GM21717 (cell line): ENCODE results near the gene COL25A1.
"Not testable (repeated sequence)": the region's sequence is repeated elsewhere in the genome, so short reads cannot be mapped to it uniquely, and the experiment has no call there.

Source experiments
- ATAC-seq: cut with Tn5 transposase; IDR thresholded peaks from one replicate; pipeline ENCODE4 v1.9.1; 2021; ENCODE audit warnings: mild to moderate bottlenecking, moderate library complexity; ENCODE audit not compliant: unreplicated experiment

Gene COL25A1

GRCh38 chr4:109134268-109134667 lies 168.2 kb downstream of the COL25A1 start:
- no peak for ATAC-seq

GRCh38 chr4:109131559-109131958 lies 170.9 kb downstream of the COL25A1 start:
- no peak for ATAC-seq

- ATAC-seq = no peak
Observed at GRCh38 chr4:109128589-109128988, 173.9 kb downstream of the COL25A1 start.

DNA sequence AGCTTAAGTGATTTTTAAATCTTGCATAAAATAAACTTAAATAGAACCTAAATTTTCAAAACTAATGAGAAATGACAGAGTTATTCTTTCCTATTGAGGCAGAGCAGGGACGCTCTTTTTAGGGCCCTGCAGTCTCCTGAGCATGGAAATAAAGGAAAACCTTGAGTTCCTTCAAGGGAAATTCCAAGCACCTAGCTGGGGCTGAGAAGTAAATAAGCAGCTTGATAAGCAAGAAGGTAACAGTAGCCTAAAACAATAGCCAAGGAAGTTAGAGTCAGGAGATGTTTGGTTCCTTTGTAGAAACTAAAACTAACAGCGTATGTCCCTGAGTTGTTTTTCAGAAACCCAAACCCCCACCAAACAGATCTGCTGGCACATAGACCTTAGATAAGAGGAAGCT lies 174.6 kb downstream of the COL25A1 start:
- no peak for ATAC-seq

DNA sequence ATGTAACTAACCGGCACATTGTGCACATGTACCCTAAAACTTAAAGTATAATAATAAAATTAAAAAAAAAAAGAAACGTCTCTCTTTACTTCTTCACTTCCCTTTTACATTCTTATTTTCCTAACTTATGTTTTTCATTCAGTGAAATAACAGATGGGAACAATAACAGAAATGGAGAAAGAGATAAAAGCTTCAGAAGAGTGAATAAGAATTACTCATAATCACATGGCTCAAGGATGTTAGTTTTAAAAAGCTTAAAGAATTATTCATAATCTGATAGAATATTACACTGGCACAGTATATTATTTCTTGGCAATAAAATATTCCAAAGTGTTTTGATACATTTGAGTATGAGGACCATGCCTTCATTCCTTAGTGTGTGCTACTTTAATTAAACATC lies 175.6 kb downstream of the COL25A1 start:
- ATAC-seq = no peak

- ATAC-seq = no peak
Observed at GRCh38 chr4:109125084-109125483, 177.4 kb downstream of the COL25A1 start.

DNA sequence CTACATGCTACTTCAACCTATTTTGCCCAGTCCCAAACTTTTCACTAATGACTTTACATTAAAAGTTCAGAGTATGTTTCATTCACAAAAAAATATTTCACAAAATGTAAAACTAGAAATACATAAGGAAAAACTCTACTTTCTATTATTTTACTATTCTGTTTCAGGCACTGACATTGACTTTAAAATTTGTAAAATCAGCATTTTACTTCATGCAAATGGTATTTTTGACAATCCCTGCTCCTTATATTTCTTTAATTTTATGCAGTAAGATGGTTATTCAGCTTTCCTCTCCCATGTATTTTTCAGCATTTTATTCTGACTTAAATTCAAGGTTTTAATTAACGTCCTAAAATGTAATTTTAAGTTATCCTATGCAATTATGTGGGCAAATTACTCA lies 178.5 kb downstream of the COL25A1 start:
- ATAC-seq = no peak

- no peak for ATAC-seq
Observed at GRCh38 chr4:109121561-109121960, 180.9 kb downstream of the COL25A1 start.

DNA sequence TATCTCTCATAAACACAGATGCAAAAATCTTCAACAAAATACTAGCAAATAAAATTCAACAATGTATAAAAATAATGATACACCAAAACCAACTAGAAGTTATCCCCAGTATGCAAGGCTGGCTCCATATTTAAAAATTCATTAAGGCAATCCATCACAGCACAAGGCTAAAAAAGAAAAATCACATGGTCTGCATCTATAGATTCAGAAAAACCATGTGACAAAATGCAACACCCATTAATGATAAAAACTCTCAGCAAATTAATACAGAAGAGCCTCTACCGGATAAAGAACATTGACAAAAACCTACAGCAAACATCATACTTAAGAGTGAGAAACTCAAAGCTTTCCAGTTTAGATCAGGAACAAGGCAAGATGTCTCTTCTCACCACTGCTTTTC lies 182.6 kb downstream of the COL25A1 start:
- ATAC-seq = no peak

GRCh38 chr4:109118635-109119034 lies 183.8 kb downstream of the COL25A1 start:
- ATAC-seq = no peak

- no peak for ATAC-seq
Observed at GRCh38 chr4:109114501-109114900, 188.0 kb downstream of the COL25A1 start.

- no peak for ATAC-seq
Observed at GRCh38 chr4:109113521-109113920, 188.9 kb downstream of the COL25A1 start.

- ATAC-seq = no peak
Observed at GRCh38 chr4:109111031-109111430, 191.4 kb downstream of the COL25A1 start.

- not testable (repeated sequence) for ATAC-seq
Observed at GRCh38 chr4:109108215-109108614, 194.2 kb downstream of the COL25A1 start.

- no peak for ATAC-seq
Observed at GRCh38 chr4:109094056-109094455, 208.4 kb downstream of the COL25A1 start.

- ATAC-seq = no peak
Observed at GRCh38 chr4:109091727-109092409, 210.6 kb downstream of the COL25A1 start.

DNA sequence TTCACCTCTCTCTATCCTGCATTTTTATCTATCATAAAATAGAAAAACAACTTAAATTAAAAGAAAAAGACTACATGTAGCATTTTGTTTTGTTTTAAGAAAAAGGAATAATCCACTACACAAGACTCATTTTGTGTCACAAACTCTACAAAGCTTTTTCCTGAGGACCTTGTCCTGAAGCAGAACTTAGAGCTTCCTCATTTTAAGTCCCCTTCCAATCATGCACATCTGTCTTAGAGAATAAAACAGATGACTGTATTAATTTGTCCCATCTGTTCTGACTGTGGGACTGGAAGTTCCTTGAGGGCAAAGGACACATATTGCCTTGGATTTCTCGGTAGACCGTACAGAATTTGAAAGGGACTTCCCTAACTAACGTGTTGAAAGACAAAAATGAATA lies 218.5 kb downstream of the COL25A1 start:
- ATAC-seq = no peak

DNA sequence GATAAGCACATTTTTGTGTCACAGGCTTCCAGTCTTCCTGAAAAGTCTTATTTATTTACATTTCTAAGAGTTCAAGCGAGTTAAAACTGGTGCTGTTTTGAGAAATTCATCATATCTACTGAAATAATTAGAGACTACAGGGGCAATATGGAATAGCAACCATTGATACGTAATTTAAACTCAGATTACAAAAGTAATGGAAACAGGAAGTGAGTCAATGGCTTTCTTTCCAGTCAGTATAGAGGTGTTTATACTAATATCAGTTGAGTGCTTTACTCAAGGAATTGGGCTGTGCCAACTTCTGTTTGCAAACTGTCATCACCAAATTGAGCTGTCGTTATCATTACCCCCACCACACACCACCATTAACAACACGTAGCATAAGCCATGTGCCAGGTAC lies 222.7 kb downstream of the COL25A1 start:
- ATAC-seq = no peak

GRCh38 chr4:109079201-109079600 lies 223.3 kb downstream of the COL25A1 start:
- ATAC-seq = no peak

- ATAC-seq = no peak
Observed at GRCh38 chr4:109078724-109079123, 223.7 kb downstream of the COL25A1 start.

- no peak for ATAC-seq
Observed at GRCh38 chr4:109077505-109077904, 225.0 kb downstream of the COL25A1 start.

DNA sequence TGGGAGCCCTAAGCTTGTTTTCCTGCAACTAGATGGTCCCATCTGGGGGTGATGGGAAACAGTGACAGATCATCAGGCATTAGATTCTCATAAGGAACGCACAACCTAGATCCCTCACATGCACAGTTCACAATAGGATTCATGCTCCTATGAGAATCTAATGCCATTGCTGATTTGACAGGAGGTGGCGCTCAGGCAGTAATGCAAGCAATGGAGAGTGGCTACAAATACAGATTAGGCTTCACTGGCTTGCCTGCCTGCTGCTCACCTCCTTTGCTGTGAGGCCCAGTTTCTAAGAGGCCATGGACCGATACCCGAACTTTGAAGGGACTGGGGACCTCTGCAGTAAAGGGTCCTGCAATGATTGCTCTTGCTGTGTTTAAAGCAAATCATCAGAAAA lies 225.7 kb downstream of the COL25A1 start:
- not testable (repeated sequence) for ATAC-seq

DNA sequence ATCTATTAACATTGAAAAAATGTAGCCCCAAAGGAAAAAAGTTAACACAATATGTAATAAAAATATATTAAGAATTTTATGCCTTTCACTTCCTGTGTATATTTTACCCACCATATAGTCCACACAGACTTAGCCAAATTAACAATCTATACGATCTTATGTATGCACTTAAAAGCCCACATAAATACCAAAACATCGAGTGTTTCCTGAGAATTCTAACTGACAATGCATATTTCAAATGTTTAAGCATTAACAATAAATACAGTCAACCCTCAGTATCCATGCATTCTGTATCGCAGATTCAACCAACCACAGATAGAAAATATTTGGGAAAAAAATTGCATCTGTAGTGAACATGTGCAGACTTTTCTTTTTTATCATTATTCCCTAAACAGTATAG lies 226.8 kb downstream of the COL25A1 start:
- ATAC-seq = no peak
